OCI-LY1 (cell line): ENCODE data around the gene LDLRAD4.

Experiments used
- H2AFZ ChIP-seq: fragments of 200-600 bp; sonication (generic), shearing (Covaris generic); 2 replicates; pipeline ENCODE4 v1.6.0; 2014; ENCODE audit warnings: antibody characterized with exemption, mild to moderate bottlenecking, low read length
- H3F3A ChIP-seq: fragments of 200-600 bp; sonication (generic), shearing (Covaris generic); 2 replicates; pipeline ENCODE4 v1.6.0; 2014; ENCODE audit warnings: mild to moderate bottlenecking, antibody characterized with exemption, low read length, moderate library complexity; ENCODE audit not compliant: insufficient read depth
- H3K27ac ChIP-seq: fragments of 200-600 bp; sonication (generic); 2 replicates; pipeline ENCODE4 v1.5.1; 2014; ENCODE audit warnings: low read length, mixed run types, mild to moderate bottlenecking, low read depth; ENCODE audit not compliant: poor library complexity, severe bottlenecking
- H3K27me3 ChIP-seq: fragments of 200-600 bp; sonication (generic); 2 replicates; pipeline ENCODE4 v1.6.0; 2014; ENCODE audit warnings: antibody characterized with exemption, mild to moderate bottlenecking, low read length, moderate library complexity; ENCODE audit not compliant: insufficient read depth
- H3K36me3 ChIP-seq: fragments of 200-600 bp; sonication (generic); 2 replicates; pipeline ENCODE4 v1.6.1; 2014; ENCODE audit warnings: mild to moderate bottlenecking, antibody characterized with exemption, low read length, moderate library complexity, mixed read lengths; ENCODE audit not compliant: insufficient read depth
- H3K4me1 ChIP-seq: fragments of 200-600 bp; sonication (generic); 2 replicates; pipeline ENCODE4 v1.5.1; 2014; ENCODE audit warnings: mild to moderate bottlenecking, low read length, moderate library complexity; ENCODE audit not compliant: insufficient read depth, severe bottlenecking
- H3K4me2 ChIP-seq: fragments of 200-600 bp; sonication (generic), shearing (Covaris generic); 2 replicates; pipeline ENCODE4 v1.6.1; 2014; ENCODE audit warnings: low read length
- H3K4me3 ChIP-seq: fragments of 200-600 bp; sonication (generic); 2 replicates; pipeline ENCODE4 v1.5.1; 2014; ENCODE audit warnings: low read length, low read depth, mild to moderate bottlenecking, mixed read lengths; ENCODE audit not compliant: poor library complexity, severe bottlenecking
- H3K79me2 ChIP-seq: fragments of 200-600 bp; shearing (Covaris generic); 2 replicates; pipeline ENCODE4 v1.6.1; 2016; ENCODE audit warnings: mixed run types, low read length, mixed read lengths; ENCODE audit not compliant: insufficient read depth
- H3K9ac ChIP-seq: fragments of 200-600 bp; sonication (generic), shearing (Covaris generic); 2 replicates; pipeline ENCODE4 v1.6.1; 2014; ENCODE audit warnings: mild to moderate bottlenecking, low read length, mixed read lengths
- H3K9me2 ChIP-seq: fragments of 200-600 bp; sonication (generic), shearing (Covaris generic); 2 replicates; pipeline ENCODE4 v1.6.1; 2014; ENCODE audit warnings: low read depth, mild to moderate bottlenecking, low read length, mixed read lengths
- H3K9me3 ChIP-seq: fragments of 200-600 bp; shearing (Covaris generic); 2 replicates; pipeline ENCODE4 v1.6.1; 2014; ENCODE audit warnings: low read length, mixed read lengths
- H4K20me1 ChIP-seq: fragments of 200-600 bp; sonication (generic), shearing (Covaris generic); 2 replicates; pipeline ENCODE4 v1.6.0; 2016; ENCODE audit warnings: mild to moderate bottlenecking, low read length; ENCODE audit not compliant: insufficient read depth
- CTCF ChIP-seq: fragments of 200-600 bp; sonication (generic), shearing (Covaris generic); IDR thresholded peaks from 2 replicates; pipeline ENCODE4 v1.5.1; 2017; ENCODE audit warnings: mild to moderate bottlenecking, antibody characterized with exemption, low read length, moderate library complexity, mixed read lengths
- EZH2 ChIP-seq: fragments of 200-600 bp; sonication (generic), shearing (Covaris generic); IDR thresholded peaks from 2 replicates; pipeline ENCODE4 v1.8.0; 2017; ENCODE audit warnings: borderline replicate concordance, mixed run types, mild to moderate bottlenecking, antibody characterized with exemption, low read length, moderate library complexity, mixed read lengths

LDLRAD4 gene

GRCh38 chr18:13252686-13253410 is 34.3 kb downstream of the LDLRAD4 start:
- no peaks in the 10 kb centered on the region for H3F3A ChIP-seq
- no peaks in the 10 kb centered on the region for H3K79me2 ChIP-seq
- H3K9me2 ChIP-seq: no peaks in the 10 kb centered on the region
- H3K36me3 ChIP-seq: no peaks in the 10 kb centered on the region
- no peak overlapping the region for H2AFZ ChIP-seq
- peaks cover 18% of the 10 kb centered on the region; the same call in 1 of the 2 replicates for H3K27me3 ChIP-seq
- H4K20me1 ChIP-seq: no peaks in the 10 kb centered on the region
- H3K9me3 ChIP-seq: no peaks in the 10 kb centered on the region
- no peak overlapping the region for H3K4me3 ChIP-seq
- H3K27ac ChIP-seq: no peak overlapping the region
- H3K4me2 ChIP-seq: no peak overlapping the region
- no peaks in the 10 kb centered on the region for H3K4me1 ChIP-seq
- TF ChIP-seq EZH2: no peak
- no peak for TF ChIP-seq CTCF
- no peak overlapping the region for H3K9ac ChIP-seq

- peaks cover 18% of the 10 kb centered on the region; the same call in 1 of the 2 replicates for H3K27me3 ChIP-seq
- TF ChIP-seq CTCF: no peak
- no peak for TF ChIP-seq EZH2
- no peak overlapping the region for H3K4me2 ChIP-seq
- no peak overlapping the region for H3K4me3 ChIP-seq
- H3K9ac ChIP-seq: no peak overlapping the region
- H3K9me2 ChIP-seq: no peaks in the 10 kb centered on the region
- no peaks in the 10 kb centered on the region for H3K36me3 ChIP-seq
- H4K20me1 ChIP-seq: no peaks in the 10 kb centered on the region
- no peaks in the 10 kb centered on the region for H3F3A ChIP-seq
- H3K79me2 ChIP-seq: no peaks in the 10 kb centered on the region
- no peaks in the 10 kb centered on the region for H3K4me1 ChIP-seq
- H3K27ac ChIP-seq: no peak overlapping the region
- no peaks in the 10 kb centered on the region for H3K9me3 ChIP-seq
- H2AFZ ChIP-seq: no peak overlapping the region
Observed at GRCh38 chr18:13253786-13254688, 35.5 kb downstream of the LDLRAD4 start.

GRCh38 chr18:13254971-13255927 is 36.7 kb downstream of the LDLRAD4 start:
- Histone ChIP-seq H4K20me1 (no peaks in the 10 kb centered on the region), H3K9ac (no peak overlapping the region), H3K27ac (no peak overlapping the region), H3K36me3 (no peaks in the 10 kb centered on the region), H3K4me2 (no peak overlapping the region), H3F3A (no peaks in the 10 kb centered on the region), H3K9me2 (no peaks in the 10 kb centered on the region), H2AFZ (no peak overlapping the region), H3K4me1 (no peaks in the 10 kb centered on the region), H3K9me3 (no peaks in the 10 kb centered on the region), H3K27me3 (peaks cover 18% of the 10 kb centered on the region; the same call in 1 of the 2 replicates), H3K4me3 (no peak overlapping the region), H3K79me2 (no peaks in the 10 kb centered on the region)
- TF ChIP-seq CTCF (no peak), EZH2 (no peak)
